CD4-positive, alpha-beta T cell treated with Interleukin-10 for 1 hour (primary cell): ENCODE measurements around the gene PITPNM2.

Experiments used
- DNase-seq: peaks from one replicate; pipeline ENCODE4 v3.0.0-alpha.2; 2020

PITPNM2 gene

DNA sequence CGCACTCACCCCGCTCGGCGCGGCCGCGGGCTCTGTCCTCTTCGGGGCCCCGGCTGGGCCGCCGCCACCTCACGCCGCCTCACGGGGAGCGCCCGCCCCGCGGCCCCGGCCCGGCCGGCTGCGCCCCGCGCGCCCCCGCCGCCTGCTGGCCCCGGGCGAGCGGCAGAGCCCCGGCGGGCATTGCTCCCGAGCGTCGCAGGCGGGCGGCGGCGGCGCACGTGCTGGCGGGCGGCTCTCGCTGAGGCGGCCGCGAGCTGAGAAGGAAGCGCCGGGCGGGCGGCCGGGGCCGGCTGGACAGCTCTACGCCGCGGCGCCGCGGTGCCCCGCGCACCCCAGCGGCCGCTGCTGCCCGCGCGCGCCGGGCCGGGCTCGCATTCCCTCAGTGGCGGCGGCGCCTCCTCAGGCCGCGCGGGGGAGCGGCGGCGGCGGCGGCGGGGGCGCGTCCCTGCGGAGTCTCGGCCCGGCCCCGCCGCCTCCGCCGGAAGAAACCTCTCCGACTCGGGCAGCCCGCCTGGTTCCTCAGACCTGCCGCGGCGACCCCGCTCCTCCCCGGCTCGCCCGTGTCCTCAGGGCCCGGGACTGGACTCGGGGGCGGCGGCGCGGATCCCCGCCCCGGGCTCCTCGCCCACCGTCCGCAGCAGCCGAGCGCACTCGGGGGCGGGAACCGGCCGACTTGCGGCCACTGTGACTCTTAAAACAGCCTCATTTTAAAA, at the start of gene PITPNM2:
PITPNM2 (minus strand) TSS at position 347 of the 713 bp plus-strand sequence. CDS start 116,500 bp downstream, outside the sequence.
- peak; percentile 64 for DNase-seq

DNA sequence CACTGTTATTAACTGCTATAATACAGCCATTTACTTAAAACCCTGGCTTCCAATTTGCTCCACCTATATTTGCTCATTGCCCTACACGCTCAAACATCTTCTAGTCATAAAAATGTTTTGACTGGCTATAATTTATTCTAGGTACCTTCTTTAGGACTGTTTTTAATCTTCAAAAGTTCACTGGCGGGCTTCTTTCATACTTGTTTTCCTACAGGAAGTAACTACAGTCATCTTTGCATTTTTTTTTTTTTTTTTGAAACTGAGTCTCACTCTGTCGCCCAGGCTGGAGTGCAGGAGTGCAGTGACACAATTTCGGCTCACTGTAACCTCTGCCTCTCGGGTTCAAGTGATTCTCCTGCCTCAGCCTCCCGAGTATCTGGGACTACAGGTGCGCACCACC, 49.5 kb upstream of the PITPNM2 start:
- DNase-seq, result peak; percentile 5

DNA sequence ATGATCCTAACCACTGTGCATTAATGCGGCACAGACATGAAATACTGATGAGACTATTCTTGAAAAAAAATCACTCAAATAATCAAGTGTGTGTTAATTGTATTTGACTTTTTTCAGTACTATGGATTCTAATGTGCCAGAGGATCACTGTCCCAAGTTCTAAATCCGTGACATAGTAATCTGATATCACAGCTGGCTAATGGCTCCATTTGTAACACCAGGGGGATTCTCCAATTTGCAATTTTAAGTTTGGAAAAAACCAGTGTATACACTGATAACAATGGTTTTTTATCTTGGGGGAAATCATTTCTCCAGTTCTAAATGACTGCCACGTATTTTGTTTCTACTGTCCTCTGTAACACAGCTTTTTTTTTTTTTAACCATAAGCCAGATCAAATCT, 49.0 kb upstream of the PITPNM2 start:
- DNase-seq, result no peak

DNA sequence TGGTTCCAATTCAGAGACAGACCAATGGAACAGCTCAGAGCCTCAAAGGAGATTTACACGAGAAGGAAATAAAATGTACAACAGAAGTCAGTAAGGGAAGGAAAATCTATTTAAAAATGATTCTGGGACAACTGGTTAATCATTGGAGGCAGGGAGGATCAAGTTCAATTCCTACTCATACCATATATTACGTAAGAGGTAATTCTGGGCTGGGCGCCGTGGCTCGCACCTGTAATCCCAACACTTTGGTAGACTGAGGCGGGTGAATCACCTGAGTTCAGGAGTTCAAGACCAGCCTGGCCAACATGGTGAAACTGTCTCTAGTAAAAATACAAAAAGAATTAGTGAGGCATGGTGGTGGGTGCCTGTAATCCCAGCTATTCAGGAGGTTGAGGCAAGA, 36.7 kb upstream of the PITPNM2 start:
- no peak for DNase-seq

DNA sequence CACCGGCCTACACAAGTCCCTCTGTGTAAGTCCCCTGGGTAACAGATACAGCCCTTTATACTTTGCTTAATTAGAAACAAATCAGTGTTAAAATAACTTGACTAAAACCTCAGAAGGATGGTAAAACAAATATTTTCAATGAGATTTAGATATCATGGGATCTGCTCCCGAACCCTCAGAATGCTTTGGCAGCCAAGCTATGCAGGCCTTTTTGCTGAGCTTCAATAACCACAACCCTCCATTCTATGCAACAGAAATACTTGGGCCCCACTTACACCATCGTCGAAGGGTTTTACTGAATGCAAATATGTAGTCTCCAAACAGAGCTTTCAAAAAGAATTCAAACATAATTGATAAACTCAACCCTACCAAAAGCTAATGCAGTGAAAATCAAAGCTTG, 29.3 kb upstream of the PITPNM2 start:
- DNase-seq, result no peak

DNA sequence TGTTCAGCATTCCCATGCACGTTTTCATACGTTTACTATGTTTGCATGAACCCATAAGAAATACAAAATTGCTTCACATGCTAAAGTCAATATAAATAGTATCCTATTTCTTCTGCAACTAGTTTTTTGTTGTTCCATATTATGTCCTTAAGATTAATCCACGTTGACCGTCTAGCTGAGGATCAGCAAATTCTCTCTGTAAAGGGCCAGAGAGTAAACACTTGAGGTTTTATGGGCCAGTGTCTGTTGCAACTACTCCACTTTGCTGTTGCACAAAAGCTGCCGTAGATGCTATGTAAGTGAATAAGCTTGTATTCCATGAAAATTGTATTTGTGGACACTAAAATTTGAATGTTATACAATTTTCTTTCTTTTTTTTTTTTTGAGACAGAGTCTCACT, 21.1 kb upstream of the PITPNM2 start:
- DNase-seq, result no peak

DNA sequence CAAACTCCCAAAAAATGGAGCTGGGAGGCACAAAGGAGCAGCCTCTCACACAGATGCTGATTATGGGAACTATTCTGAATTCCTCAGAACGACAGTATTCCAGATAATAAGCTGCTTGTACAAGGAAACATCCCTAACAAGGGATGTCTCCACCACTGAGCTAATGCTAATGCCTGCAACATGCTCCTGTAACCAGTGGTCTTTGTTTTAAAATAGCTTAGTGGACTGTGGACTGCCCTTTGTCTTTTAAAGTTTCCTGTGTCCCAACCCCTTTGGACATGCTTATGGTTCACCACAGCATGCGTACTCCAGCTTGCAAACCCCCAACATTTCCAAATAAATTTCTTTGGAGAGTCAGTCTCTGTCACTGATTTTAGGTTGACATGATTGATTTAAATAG, 16.4 kb upstream of the PITPNM2 start:
- no peak for DNase-seq

DNA sequence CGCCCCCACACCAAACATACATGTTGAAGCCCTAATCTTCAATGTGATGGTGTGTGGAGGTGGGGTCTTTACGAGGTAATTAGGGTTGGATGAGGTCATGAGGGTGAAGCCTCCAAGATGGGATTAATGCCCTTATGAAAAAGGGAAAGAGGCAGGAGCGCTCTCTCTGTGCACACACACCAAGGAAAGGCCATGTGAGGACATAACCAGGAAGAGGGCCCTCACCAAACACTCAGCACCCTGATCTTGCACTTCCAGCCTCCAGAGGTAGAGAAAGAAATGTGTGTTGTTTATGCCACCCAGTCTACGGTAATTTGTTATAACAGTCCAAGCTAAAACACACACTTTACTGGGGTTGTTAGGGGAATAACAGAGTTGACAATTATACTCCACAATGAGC, 14.6 kb upstream of the PITPNM2 start:
- no peak for DNase-seq

DNA sequence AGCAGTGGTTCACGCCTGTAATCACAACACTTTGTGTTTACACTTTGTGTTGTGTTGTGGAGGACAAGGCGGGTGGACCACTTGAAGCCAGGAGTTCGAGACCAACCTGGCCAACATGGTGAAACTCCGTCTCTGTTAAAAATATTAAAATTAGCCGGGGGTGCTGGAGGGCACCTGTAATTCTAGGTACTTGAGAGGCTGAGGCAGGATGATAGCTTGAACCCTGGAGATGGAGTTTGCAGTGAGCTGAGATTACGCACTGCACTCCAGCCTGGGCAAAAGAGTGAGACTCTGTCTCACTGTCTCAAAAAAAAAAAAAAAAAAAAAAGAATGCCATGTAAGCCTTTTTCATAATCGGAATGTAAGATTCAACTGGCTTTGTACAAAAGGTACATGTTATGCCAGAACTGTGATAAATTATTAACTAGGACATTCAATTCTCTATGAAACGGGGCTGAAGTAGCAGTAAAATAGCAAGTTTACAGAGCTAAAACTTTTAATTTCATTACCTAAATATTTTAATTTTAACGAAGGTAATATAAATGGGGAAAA, 13.9 kb upstream of the PITPNM2 start:
- DNase-seq, result no peak

DNA sequence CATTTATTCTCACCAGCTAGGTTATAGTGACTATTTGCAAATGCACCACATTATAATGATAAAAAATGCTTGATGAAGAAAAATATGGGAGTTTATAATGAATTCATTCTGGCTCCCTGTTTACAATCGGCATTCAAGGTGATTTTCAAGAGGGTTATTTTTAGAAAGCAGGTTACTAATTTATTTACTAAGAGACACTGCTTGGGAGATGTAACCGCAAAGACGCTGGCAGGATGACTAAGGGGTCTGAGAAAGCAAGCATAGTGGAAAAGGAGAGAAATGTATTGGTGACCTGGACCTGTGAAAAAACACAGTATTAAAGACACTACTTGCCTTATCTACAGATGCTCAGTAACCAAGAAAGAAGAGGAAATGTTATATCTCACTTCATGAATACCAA, 13.3 kb upstream of the PITPNM2 start:
- DNase-seq, result no peak

DNA sequence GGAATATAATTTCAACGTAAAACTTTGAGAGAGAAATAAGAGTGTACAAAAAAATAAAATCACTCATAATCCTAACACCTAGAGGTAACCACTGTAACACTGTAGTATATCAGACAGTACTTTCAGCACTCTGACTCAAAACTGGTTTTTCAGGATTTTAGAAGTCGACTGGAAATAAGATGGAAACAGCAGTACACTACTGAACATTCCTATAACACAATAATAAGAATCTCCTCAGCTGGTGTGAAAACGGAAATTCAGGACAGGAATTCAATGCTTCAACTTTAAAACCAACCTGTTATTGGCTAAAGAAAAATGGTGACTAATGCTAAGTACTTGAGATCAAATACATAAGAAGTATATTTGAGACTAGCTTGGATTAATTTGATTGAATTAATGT, 12.3 kb upstream of the PITPNM2 start:
- DNase-seq, result no peak

DNA sequence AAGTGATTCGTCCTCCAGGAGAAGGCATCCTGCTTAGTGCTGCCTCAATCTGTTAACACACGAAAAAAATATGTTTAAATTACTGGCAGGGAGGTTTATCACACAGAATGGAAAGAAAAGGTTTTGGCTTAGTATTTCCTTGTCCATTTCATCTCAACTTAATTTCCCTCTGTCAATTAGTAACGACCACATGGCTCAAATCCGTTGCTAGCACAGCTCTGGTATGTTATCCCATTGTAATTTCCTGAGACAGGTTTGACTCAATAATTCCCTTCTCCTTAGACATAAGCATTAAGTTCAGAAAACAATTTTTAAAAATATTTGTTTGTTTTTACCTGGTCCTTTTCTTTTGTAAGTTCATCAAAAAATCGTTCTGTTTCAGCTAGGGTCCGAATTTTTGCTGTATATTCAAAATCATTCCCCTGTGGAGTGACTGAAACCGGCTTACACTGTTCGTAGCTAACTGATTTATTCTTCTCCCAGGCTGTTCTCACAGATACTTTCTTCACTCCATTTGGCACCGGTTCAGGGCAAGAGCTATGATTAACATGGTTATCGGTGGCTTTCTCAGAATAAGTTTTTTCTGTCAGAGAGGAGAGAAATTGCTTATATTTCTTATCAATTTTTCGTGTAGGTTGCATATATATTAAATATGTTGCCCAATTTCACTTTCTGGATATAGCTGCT, 10.1 kb upstream of the PITPNM2 start:
- no peak for DNase-seq

DNA sequence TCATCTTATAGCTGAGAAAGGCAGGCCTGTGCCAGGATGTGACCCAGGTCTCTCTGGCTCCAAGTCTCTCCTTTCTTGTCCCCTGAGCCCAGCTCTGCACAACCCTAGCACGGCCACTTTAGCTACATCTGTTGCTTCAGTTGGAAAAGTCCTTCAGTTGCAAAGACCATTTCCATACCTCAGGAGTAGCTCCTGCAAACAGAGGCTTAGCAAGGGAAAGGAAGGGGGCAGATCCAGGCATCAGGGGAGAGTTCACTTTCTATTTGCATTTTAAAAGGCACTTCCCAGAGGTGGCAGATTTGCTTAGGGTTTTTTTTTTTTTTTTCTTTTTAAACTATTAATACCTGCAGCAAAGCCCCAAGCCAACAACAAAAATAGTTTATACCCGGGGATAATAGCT, 3.0 kb upstream of the PITPNM2 start:
- no peak for DNase-seq

DNA sequence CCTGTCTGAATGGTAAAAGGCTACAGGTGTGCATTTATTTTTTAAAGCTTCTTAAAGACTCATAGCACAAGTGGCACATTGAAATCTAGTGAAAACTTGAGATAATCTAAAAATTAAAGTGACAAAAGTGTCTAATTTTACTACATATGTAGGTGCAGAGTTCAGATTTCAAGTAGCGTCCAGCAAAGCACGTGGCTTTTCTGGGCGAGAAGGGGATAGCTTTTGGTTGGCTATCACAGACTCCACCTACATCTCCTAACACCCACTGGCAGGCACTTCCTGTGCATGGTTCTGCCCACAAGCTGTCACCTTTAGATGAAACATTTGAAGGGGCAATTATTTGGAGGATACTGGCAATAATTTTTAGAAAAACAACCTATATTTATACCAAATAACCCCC, 1.9 kb upstream of the PITPNM2 start:
- peak; percentile 15 for DNase-seq

DNA sequence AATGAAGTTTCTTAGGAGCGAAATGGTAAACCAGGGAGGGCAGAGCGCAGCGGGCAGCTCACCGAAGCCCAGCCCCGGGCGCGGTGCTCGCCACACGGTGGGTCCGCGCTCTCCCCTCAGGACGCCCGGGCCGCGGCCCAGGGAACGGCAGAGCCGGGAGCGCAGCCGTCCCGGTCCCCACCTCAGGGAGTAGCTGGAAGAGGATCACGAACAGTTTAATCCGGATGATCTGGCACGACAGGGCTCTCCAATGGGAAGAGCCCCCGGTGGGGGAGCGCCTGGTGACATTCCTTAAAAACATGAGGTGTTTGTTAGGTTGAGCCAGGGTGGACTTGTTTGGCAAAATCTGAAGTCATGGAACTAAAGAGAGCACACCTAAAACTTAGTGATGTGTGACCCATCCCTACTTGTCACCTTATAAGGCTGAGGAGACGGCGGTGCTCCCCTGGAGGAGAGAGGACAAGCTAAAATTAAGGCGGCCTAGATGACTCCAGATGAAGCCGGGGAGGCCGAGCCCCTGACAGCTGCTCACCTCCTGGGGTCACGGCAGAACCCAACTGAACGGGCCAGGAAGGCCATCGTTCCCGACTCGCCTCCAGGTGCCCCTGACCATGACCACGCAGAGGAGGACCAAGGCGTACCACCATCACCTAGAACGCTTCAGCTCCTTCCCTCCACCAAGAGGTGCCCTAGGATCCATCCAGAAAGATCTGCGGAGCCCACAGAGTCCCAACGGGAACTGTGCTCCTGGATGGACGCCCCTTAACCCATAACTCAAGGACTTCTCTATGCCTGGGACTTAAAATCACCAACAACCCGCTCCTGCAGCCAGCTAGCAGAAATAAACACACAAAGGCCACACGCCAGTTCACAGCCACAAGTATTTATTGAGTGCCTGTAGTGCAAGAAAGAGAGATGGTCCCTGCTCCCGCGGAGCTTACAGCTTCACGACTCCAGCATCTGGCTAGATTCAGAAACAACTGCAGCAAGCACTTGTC, 866 bp upstream of the PITPNM2 start:
- DNase-seq, result no peak

DNA sequence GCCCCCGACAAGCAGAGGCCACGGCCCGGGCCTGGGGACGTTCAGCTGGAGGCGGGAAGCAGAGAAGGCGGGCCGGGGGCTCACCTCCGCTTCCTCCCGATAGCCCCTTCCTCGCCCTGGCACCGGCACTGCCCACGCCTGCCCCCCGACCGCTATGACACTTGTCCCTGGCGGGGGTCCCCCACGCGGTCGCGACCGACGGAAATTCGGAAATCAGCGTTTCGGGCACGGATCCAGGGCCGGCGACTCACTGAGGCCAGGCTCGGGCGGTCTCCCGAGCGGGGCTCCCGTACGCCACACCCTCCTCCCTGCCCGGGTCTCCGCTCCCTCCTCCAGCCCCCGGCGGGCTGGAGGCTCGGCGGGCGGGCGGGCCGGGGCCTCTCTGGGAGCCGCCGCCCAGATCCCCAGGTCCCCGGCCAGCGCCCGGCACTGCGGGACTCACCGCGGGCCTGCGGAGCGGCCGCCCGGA, 581 bp downstream of the PITPNM2 start:
- peak; percentile 17 for DNase-seq

DNA sequence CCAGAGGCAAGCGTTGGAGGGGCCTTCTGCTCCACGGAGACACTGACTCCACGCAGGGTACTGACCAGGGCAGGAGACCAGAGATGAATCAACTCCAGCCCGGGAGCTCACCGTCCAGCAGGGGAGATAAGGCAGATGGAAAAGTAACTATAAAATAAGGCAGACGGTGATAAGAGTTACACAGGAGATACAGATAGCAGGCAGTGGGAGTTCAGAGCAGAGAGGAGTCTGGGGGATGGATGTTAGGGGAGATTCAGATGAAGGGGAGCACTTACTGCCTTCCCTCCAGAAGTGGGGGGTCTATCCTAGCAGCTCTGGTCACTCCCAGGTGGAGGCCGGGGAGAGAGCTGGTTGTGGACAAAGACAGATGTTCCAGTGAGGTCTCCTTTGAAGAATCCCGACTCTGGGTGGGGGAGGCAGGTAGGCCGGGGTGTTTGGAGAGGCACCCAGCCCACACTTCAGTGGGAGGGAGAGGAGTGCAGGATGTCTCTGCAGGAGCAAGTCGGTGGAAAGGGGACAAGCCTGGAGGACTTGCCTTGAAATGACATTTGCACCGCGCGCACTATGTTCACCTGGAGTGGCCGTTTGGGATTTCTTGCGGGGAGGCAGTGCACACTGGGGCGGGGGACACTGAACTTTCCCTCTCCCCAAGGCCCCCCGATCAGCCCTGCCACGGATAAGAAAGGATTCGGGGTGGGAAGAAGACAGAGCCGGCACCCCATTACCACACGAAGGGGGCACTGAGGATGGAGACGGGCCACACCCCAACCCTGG, 1.2 kb downstream of the PITPNM2 start:
- no peak for DNase-seq

DNA sequence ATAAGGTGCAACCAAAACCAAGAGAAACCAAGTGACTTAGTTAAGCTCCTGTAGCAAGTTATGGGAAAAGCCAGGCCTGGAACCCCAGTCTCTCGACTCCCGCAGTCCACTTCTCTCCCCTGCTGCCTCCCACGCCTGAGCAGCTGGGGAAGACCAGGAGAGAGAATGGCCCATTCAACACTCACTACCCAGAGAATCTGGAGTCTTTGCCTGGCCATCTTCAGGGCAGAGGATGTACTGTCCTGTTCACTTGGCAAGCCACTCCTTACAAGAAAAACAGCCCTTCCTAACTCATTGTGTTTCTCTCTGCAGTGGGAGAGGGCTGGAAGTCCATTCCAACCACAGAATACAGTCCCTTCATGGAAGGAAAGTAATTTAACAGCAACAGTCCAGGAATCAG, 1.8 kb downstream of the PITPNM2 start:
- DNase-seq, result no peak

DNA sequence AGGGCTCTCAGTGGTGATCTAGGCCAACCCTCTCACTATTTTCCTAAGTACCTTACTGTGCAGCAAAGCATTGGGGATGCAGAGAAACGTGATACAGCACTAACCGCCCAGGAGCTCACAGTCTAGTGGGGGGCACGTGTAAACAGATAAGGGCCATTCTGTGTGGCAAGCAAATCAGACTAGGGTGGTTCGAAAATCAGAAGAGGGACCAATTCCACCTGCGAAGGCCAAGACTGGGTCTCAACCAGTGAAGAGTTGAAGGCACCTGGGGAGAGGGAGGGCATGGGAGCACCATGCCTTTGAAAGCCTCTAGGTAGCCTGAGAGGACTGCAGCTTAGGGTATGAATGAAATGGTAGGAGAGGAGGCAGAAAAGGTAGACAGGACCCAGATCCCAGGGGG, 2.2 kb downstream of the PITPNM2 start:
- DNase-seq, result no peak

DNA sequence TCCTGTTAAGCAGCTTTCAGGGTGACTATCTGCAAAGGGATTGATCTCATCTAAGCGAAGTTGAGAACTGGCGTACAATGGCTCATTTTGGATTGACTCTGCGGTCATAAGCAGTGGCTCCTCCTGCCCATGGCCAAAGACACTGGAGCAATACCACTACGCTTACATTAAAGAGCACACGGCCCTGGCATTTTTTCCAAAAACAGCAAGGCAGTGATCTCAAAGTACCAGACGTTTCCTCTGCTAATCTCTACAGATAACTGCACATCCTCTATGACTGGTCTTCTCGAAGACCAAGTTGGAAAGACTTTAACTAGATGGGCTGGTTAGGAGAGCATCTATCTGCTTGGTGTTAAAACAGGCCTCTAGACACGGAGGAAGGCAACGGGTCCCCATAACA, 2.7 kb downstream of the PITPNM2 start:
- DNase-seq, result no peak

DNA sequence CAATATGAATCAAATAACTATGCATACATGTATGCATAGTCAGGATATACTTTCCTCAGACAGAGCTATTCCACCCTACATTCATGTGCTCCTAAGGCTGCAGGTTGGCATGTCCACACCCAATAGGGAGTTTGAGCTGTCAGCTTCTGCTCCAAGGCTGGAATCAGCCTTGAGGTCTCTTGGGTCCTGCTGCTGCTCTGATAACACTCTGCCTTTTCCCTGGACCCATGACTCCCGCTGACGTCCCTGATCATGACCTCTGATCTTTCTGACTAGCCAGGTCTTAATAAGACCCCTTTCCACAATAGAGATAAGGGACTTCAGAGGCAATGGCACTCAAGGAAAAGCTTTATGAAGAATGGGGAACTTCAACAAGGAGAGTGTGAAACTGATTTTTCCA, 5.7 kb downstream of the PITPNM2 start:
- no peak for DNase-seq

DNA sequence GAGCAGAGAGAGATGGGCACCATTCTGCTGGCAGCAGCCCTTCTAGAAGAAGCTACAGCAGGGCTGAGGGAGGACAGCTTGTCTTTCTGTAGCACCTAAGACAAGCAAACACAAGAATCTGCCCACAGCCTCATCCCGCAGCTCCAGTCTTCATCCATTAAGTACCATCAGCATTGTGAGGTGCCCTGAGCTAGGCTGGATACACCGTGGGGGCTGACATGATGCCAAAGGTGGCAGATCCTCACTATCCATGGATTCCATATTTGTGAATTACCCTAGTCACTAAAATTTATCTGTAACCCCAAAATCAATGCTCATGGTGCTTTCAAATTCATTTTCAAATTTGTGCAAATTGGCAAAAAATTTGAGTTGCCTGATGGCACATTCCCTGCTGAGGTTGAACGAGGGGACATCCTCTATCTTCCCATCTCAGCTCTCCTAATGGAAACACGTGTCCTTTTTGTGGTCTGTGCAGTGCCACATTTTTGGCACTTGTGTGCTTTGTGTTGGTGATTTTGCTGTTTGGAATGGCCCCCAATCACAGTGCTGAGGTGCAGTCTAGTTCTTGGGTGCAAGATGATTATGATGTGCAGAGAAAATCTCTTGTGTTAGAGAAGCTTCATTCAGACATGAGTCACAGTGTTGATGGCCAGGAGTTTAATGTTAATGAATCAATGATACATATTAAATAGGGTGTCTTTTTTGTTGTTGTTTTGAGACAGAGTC, 7.0 kb downstream of the PITPNM2 start:
- no peak for DNase-seq
